Stimulated activated CD8-positive, alpha-beta memory T cell treated with anti-CD3 and anti-CD28 coated beads, Interleukin-4, amount 100 ng/mL, for 4 hours (primary cell): ENCODE data around the gene CYB561D1.
"Not testable (repeated sequence)": the region's sequence is repeated elsewhere in the genome, so short reads cannot be mapped to it uniquely, and the experiment has no call there.

Source experiments
- DNase-seq, 2 donors: peaks; one replicate each; pipeline ENCODE4 v3.0.0-alpha.2; 2020; ENCODE audit warnings: low read depth in 2 of 2, low spot score in 1 of 2

CYB561D1 gene

GRCh38 chr1:109493805-109494539, at the start of gene CYB561D1:
CYB561D1 (plus strand) TSS chr1:109494094; CDS start chr1:109494140, 46 bp downstream.
- peak; percentile 73 to 78 for DNase-seq

GRCh38 chr1:109444346-109444745, 49.5 kb upstream of the CYB561D1 start:
- no peak for DNase-seq

- not testable (repeated sequence) for DNase-seq
Measured at GRCh38 chr1:109445949-109446695, 47.8 kb upstream of the CYB561D1 start.

GRCh38 chr1:109447524-109447923, 46.4 kb upstream of the CYB561D1 start:
- no peak for DNase-seq

- no peak for DNase-seq
Measured at GRCh38 chr1:109454497-109455133, 39.3 kb upstream of the CYB561D1 start.

GRCh38 chr1:109457819-109458218, 36.1 kb upstream of the CYB561D1 start:
- DNase-seq: no peak

GRCh38 chr1:109466125-109466451, 27.8 kb upstream of the CYB561D1 start:
- no peak for DNase-seq

- no peak for DNase-seq
Measured at GRCh38 chr1:109466452-109467300, 27.2 kb upstream of the CYB561D1 start, which contains the start of gene SYPL2. SYPL2 (plus strand) TSS chr1:109466546; CDS start chr1:109466844, 298 bp downstream.

GRCh38 chr1:109467301-109467777, 26.6 kb upstream of the CYB561D1 start:
- no peak for DNase-seq

GRCh38 chr1:109468061-109468460, 25.8 kb upstream of the CYB561D1 start:
- DNase-seq: no peak

GRCh38 chr1:109468903-109469302, 25.0 kb upstream of the CYB561D1 start:
- no peak for DNase-seq

- DNase-seq: no peak
Measured at GRCh38 chr1:109470245-109470644, 23.6 kb upstream of the CYB561D1 start.

- no peak for DNase-seq
Measured at GRCh38 chr1:109472779-109473178, 21.1 kb upstream of the CYB561D1 start.

- DNase-seq: not testable (repeated sequence)
Measured at GRCh38 chr1:109473284-109474057, 20.4 kb upstream of the CYB561D1 start.

GRCh38 chr1:109474697-109475096, 19.2 kb upstream of the CYB561D1 start:
- no peak for DNase-seq

GRCh38 chr1:109475261-109475660, 18.6 kb upstream of the CYB561D1 start:
- DNase-seq: no peak

GRCh38 chr1:109476825-109477224, 17.1 kb upstream of the CYB561D1 start:
- DNase-seq: no peak

GRCh38 chr1:109477821-109478220, 16.1 kb upstream of the CYB561D1 start:
- DNase-seq: no peak

GRCh38 chr1:109478806-109479205, 15.1 kb upstream of the CYB561D1 start:
- no peak for DNase-seq

GRCh38 chr1:109479311-109479710, 14.6 kb upstream of the CYB561D1 start:
- DNase-seq: no peak
